NCI-H2029 (cell line): ENCODE data around the gene CAMKMT.

Source experiments
- DNase-seq: peaks from one replicate; lab custom pipeline; 2025; lab: John Stamatoyannopoulos, UW

CAMKMT gene

GRCh38 chr2:44444881-44445280 lies 83.1 kb downstream of the CAMKMT start:
- no peak for DNase-seq

GRCh38 chr2:44448860-44449527 lies 87.2 kb downstream of the CAMKMT start:
- no peak for DNase-seq

GRCh38 chr2:44450082-44450481 lies 88.3 kb downstream of the CAMKMT start:
- no peak for DNase-seq

- DNase-seq: no peak
Measured at GRCh38 chr2:44450806-44451205, 89.1 kb downstream of the CAMKMT start.

GRCh38 chr2:44452069-44452583 lies 90.4 kb downstream of the CAMKMT start:
- no peak for DNase-seq

- no peak for DNase-seq
Measured at GRCh38 chr2:44453259-44453658, 91.5 kb downstream of the CAMKMT start.

GRCh38 chr2:44455877-44456276 lies 94.1 kb downstream of the CAMKMT start:
- DNase-seq: no peak

- DNase-seq: no peak
Measured at GRCh38 chr2:44456946-44457345, 95.2 kb downstream of the CAMKMT start.

- DNase-seq: no peak
Measured at GRCh38 chr2:44459739-44460138, 98.0 kb downstream of the CAMKMT start.

- no peak for DNase-seq
Measured at GRCh38 chr2:44462934-44463849, 101.4 kb downstream of the CAMKMT start.

- no peak for DNase-seq
Measured at GRCh38 chr2:44464437-44464836, 102.7 kb downstream of the CAMKMT start.

GRCh38 chr2:44470151-44470550 lies 108.4 kb downstream of the CAMKMT start:
- no peak for DNase-seq

GRCh38 chr2:44477657-44478414 lies 116.1 kb downstream of the CAMKMT start:
- DNase-seq: no peak

- DNase-seq: peak; percentile 46
Measured at GRCh38 chr2:44479127-44479887, 117.6 kb downstream of the CAMKMT start.

GRCh38 chr2:44480068-44480467 lies 118.3 kb downstream of the CAMKMT start:
- no peak for DNase-seq

GRCh38 chr2:44487052-44487451 lies 125.3 kb downstream of the CAMKMT start:
- no peak for DNase-seq

GRCh38 chr2:44490726-44491125 lies 129.0 kb downstream of the CAMKMT start:
- DNase-seq: no peak

GRCh38 chr2:44494006-44494405 lies 132.3 kb downstream of the CAMKMT start:
- no peak for DNase-seq

GRCh38 chr2:44495035-44495434 lies 133.3 kb downstream of the CAMKMT start:
- DNase-seq: no peak

GRCh38 chr2:44495544-44495943 lies 133.8 kb downstream of the CAMKMT start:
- no peak for DNase-seq

GRCh38 chr2:44496130-44496529 lies 134.4 kb downstream of the CAMKMT start:
- DNase-seq: no peak

GRCh38 chr2:44498551-44498950 lies 136.8 kb downstream of the CAMKMT start:
- DNase-seq: no peak
